GM18858 (cell line): ENCODE data around the gene ZNF41.
"Not testable (repeated sequence)": the region's sequence is repeated elsewhere in the genome, so short reads cannot be mapped to it uniquely, and the experiment has no call there.

Source experiments
- ATAC-seq: cut with Tn5 transposase; IDR thresholded peaks from one replicate; pipeline ENCODE4 v1.9.1; 2021; ENCODE audit not compliant: unreplicated experiment

ZNF41 gene

GRCh38 chrX:47492133-47492532 is 9.1 kb upstream of the ZNF41 start:
- not testable (repeated sequence) for ATAC-seq

- ATAC-seq, result no peak
Measured at GRCh38 chrX:47489507-47490275, 6.7 kb upstream of the ZNF41 start.

GRCh38 chrX:47484885-47485284 is 1.9 kb upstream of the ZNF41 start:
- ATAC-seq, result no peak

- ATAC-seq, result no peak
Measured at GRCh38 chrX:47483306-47484268, 565 bp upstream of the ZNF41 start.

GRCh38 chrX:47482065-47482511 is 934 bp downstream of the ZNF41 start:
- no peak for ATAC-seq

- ATAC-seq, result no peak
Measured at GRCh38 chrX:47481160-47481559, 1.9 kb downstream of the ZNF41 start.

GRCh38 chrX:47480576-47480975 is 2.4 kb downstream of the ZNF41 start:
- ATAC-seq, result no peak

- ATAC-seq, result no peak
Measured at GRCh38 chrX:47475476-47475875, 7.5 kb downstream of the ZNF41 start.

- no peak for ATAC-seq
Measured at GRCh38 chrX:47467106-47467505, 15.9 kb downstream of the ZNF41 start.

- ATAC-seq, result no peak
Measured at GRCh38 chrX:47460561-47460960, 22.5 kb downstream of the ZNF41 start.

- ATAC-seq, result no peak
Measured at GRCh38 chrX:47458528-47458927, 24.5 kb downstream of the ZNF41 start.

GRCh38 chrX:47456080-47456479 is 26.9 kb downstream of the ZNF41 start:
- no peak for ATAC-seq

GRCh38 chrX:47452112-47452511 is 30.9 kb downstream of the ZNF41 start:
- no peak for ATAC-seq

GRCh38 chrX:47448165-47448806 is 34.7 kb downstream of the ZNF41 start:
- no peak for ATAC-seq

GRCh38 chrX:47447607-47448006 is 35.4 kb downstream of the ZNF41 start:
- ATAC-seq, result no peak

- ATAC-seq, result no peak
Measured at GRCh38 chrX:47446971-47447370, 36.1 kb downstream of the ZNF41 start.

- ATAC-seq, result no peak
Measured at GRCh38 chrX:47446431-47446830, 36.6 kb downstream of the ZNF41 start.

- no peak for ATAC-seq
Measured at GRCh38 chrX:47430925-47431324, 52.1 kb downstream of the ZNF41 start.

GRCh38 chrX:47422444-47422843 is 60.6 kb downstream of the ZNF41 start:
- ATAC-seq, result no peak

GRCh38 chrX:47420962-47421361 is 62.1 kb downstream of the ZNF41 start:
- ATAC-seq, result no peak

- ATAC-seq, result no peak
Measured at GRCh38 chrX:47420265-47420664, 62.8 kb downstream of the ZNF41 start.
